ENCODE measurements around the gene MUC5AC. TPM values are rescaled to one million over a fixed set of nuclear protein-coding genes. Genes with fewer than 3 reads are reported as not detected.

Gene MUC5AC
- polyA plus RNA-seq, 1 donor from 2014 or later, result not detected

- no peaks in the 10 kb centered on the region for H3K36me3 ChIP-seq (ENCODE audit: insufficient read depth, low read length)
- H3K4me2 ChIP-seq (ENCODE audit: low read length), result no peak overlapping the region
- no peak overlapping the region for H2AFZ ChIP-seq (ENCODE audit: low read depth, low read length)
- no peaks in the 10 kb centered on the region for H3K27me3 ChIP-seq (ENCODE audit: insufficient read depth, low read depth, low read length)
- no peaks in the 10 kb centered on the region for H3K9me2 ChIP-seq (ENCODE audit: insufficient read depth, low read length)
- H3K9me3 ChIP-seq (ENCODE audit: low read length), result no peaks in the 10 kb centered on the region
- H3K9ac ChIP-seq (ENCODE audit: low read length), result no peak overlapping the region
- no peak overlapping the region for H3K4me3 ChIP-seq (ENCODE audit: low read length)
- no peak overlapping the region for H3K27ac ChIP-seq (ENCODE audit: low read length)
- H3K79me2 ChIP-seq (replicated peaks; ENCODE audit: insufficient read depth, low read length), result no peaks in the 10 kb centered on the region
- no peaks in the 10 kb centered on the region for H3F3A ChIP-seq (ENCODE audit: insufficient read depth, low read length, poor library complexity, severe bottlenecking)
- no peaks in the 10 kb centered on the region for H4K20me1 ChIP-seq (ENCODE audit: insufficient read depth)
- TF ChIP-seq REST (IDR thresholded peaks at IDR 0.05; ENCODE audit: borderline replicate concordance), result no peak
- no peak for TF ChIP-seq POLR2AphosphoS5 (IDR thresholded peaks at IDR 0.05)
- TF ChIP-seq SMC3 (conservative IDR thresholded peaks at IDR 0.05; ENCODE audit: poor library complexity), result no peak
- TF ChIP-seq MXI1 (conservative IDR thresholded peaks at IDR 0.05; ENCODE audit: poor library complexity, severe bottlenecking), result no peak
- TF ChIP-seq RAD21 (conservative IDR thresholded peaks at IDR 0.05), result no peak
- TF ChIP-seq CTCF (IDR thresholded peaks at IDR 0.05; ENCODE audit: poor library complexity, severe bottlenecking), result no peak
- no peak for TF ChIP-seq EZH2 (IDR thresholded peaks at IDR 0.05; ENCODE audit: borderline replicate concordance, insufficient read depth, low read length, poor library complexity, severe bottlenecking)
- no peak for TF ChIP-seq TAF1 (IDR thresholded peaks at IDR 0.05; ENCODE audit: low read depth)
These were observed 41.5 kb downstream of the MUC5AC start for GRCh38 chr11:1199241-1199750.

- no peaks in the 10 kb centered on the region for H3K36me3 ChIP-seq (ENCODE audit: insufficient read depth, low read length)
- no peaks in the 10 kb centered on the region for H3K27me3 ChIP-seq (ENCODE audit: insufficient read depth, low read depth, low read length)
- no peak overlapping the region for H3K9ac ChIP-seq (ENCODE audit: low read length)
- H3K9me3 ChIP-seq (ENCODE audit: low read length), result no peaks in the 10 kb centered on the region
- no peaks in the 10 kb centered on the region for H3K79me2 ChIP-seq (replicated peaks; ENCODE audit: insufficient read depth, low read length)
- H3K4me2 ChIP-seq (ENCODE audit: low read length), result no peak overlapping the region
- H3F3A ChIP-seq (ENCODE audit: insufficient read depth, low read length, poor library complexity, severe bottlenecking), result no peaks in the 10 kb centered on the region
- no peak for TF ChIP-seq POLR2AphosphoS5 (IDR thresholded peaks at IDR 0.05)
- no peak for TF ChIP-seq CTCF (IDR thresholded peaks at IDR 0.05; ENCODE audit: poor library complexity, severe bottlenecking)
- no peak for TF ChIP-seq EZH2 (IDR thresholded peaks at IDR 0.05; ENCODE audit: borderline replicate concordance, insufficient read depth, low read length, poor library complexity, severe bottlenecking)
- no peak for TF ChIP-seq SMC3 (conservative IDR thresholded peaks at IDR 0.05; ENCODE audit: poor library complexity)
- TF ChIP-seq MXI1 (conservative IDR thresholded peaks at IDR 0.05; ENCODE audit: poor library complexity, severe bottlenecking), result no peak
- no peak for TF ChIP-seq RAD21 (conservative IDR thresholded peaks at IDR 0.05)
- no peak for TF ChIP-seq TAF1 (IDR thresholded peaks at IDR 0.05; ENCODE audit: low read depth)
- no peak for TF ChIP-seq REST (IDR thresholded peaks at IDR 0.05; ENCODE audit: borderline replicate concordance)
- TF ChIP-seq EP300 (conservative IDR thresholded peaks at IDR 0.05; ENCODE audit: poor library complexity, severe bottlenecking), result no peak
- H3K27ac ChIP-seq (ENCODE audit: low read length), result no peak overlapping the region
- no peaks in the 10 kb centered on the region for H4K20me1 ChIP-seq (ENCODE audit: insufficient read depth)
- H3K4me3 ChIP-seq (ENCODE audit: low read length), result no peak overlapping the region
- H3K9me2 ChIP-seq (ENCODE audit: insufficient read depth, low read length), result no peaks in the 10 kb centered on the region
- H2AFZ ChIP-seq (ENCODE audit: low read depth, low read length), result no peak overlapping the region
These were observed 42.2 kb downstream of the MUC5AC start for GRCh38 chr11:1199751-1200610.
